Gastroesophageal sphincter (tissue), 3 donors: ENCODE results near the gene LAMA2.

Experiments
- CTCF ChIP-seq, 4 experiments: fragments of 200-600 bp in 2 of 4; fragments of 450-650 bp in 2 of 4; sonication (generic) in 1 of 4; IDR thresholded peaks; one replicate each; pipeline ENCODE4 v1.5.1; 2017 to 2019; ENCODE audit warnings: antibody characterized with exemption in 4 of 4, mild to moderate bottlenecking in 2 of 4, moderate library complexity in 2 of 4
- POLR2A ChIP-seq, 2 donors: fragments of 450-650 bp; IDR thresholded peaks; one replicate each; pipeline ENCODE4 v1.6.1; 2017; ENCODE audit warnings: antibody characterized with exemption in 2 of 2, mild to moderate bottlenecking in 2 of 2, moderate library complexity in 1 of 2
- POLR2AphosphoS5 ChIP-seq: sonication (generic); formaldehyde crosslinking; IDR thresholded peaks from one replicate; pipeline ENCODE4 v1.6.1; 2017; ENCODE audit warnings: antibody characterized with exemption

GRCh38 chr6:128990360-128990759 is 107.4 kb downstream of the LAMA2 start:
- TF ChIP-seq CTCF (IDR thresholded peaks at IDR 0.05) (no peak), POLR2A (IDR thresholded peaks at IDR 0.05) (no peak), POLR2AphosphoS5 (no peak)
